Measurements from ENCODE around the gene ANKRD22.
"Not testable (repeated sequence)": the region's sequence is repeated elsewhere in the genome, so short reads cannot be mapped to it uniquely, and the experiment has no call there.

Gene ANKRD22

GRCh38 chr10:88851706-88852105 is at the start of gene ANKRD22:
TSS of gene ANKRD22 (minus strand) at chr10:88851844. CDS start at chr10:88851607, 237 bp downstream.
- peak; percentile 93 for DNase-seq

- no peak for DNase-seq
These were observed 48.2 kb upstream of the ANKRD22 start for GRCh38 chr10:88899886-88900285.

- no peak for DNase-seq
These were observed 47.1 kb upstream of the ANKRD22 start for GRCh38 chr10:88898727-88899126.

GRCh38 chr10:88896994-88897853 is 45.6 kb upstream of the ANKRD22 start:
- no peak for DNase-seq

- no peak for DNase-seq
These were observed 44.8 kb upstream of the ANKRD22 start for GRCh38 chr10:88896372-88896993.

GRCh38 chr10:88895250-88895649 is 43.6 kb upstream of the ANKRD22 start:
- no peak for DNase-seq

- DNase-seq: no peak
These were observed 42.0 kb upstream of the ANKRD22 start for GRCh38 chr10:88893611-88894010.

GRCh38 chr10:88892222-88892967 is 40.8 kb upstream of the ANKRD22 start:
- DNase-seq: no peak

GRCh38 chr10:88890681-88891381 is 39.2 kb upstream of the ANKRD22 start:
- DNase-seq: peak; percentile 63

- no peak for DNase-seq
These were observed 38.1 kb upstream of the ANKRD22 start for GRCh38 chr10:88889559-88890337.

GRCh38 chr10:88888810-88889445 is 37.3 kb upstream of the ANKRD22 start:
- DNase-seq: no peak

- no peak for DNase-seq
These were observed 34.9 kb upstream of the ANKRD22 start for GRCh38 chr10:88886557-88886956.

GRCh38 chr10:88883448-88883809 is 31.8 kb upstream of the ANKRD22 start:
- no peak for DNase-seq

- not testable (repeated sequence) for DNase-seq
These were observed 31.2 kb upstream of the ANKRD22 start for GRCh38 chr10:88882646-88883447.

- DNase-seq: no peak
These were observed 30.4 kb upstream of the ANKRD22 start for GRCh38 chr10:88881922-88882645.

- no peak for DNase-seq
These were observed 29.7 kb upstream of the ANKRD22 start for GRCh38 chr10:88881320-88881719.

- peak; percentile 85 for DNase-seq
These were observed 28.8 kb upstream of the ANKRD22 start for GRCh38 chr10:88880282-88881076.

- DNase-seq: no peak
These were observed 28.1 kb upstream of the ANKRD22 start, which contains the start of gene STAMBPL1 for GRCh38 chr10:88879534-88880281. TSS of gene STAMBPL1 (plus strand) at chr10:88880245. CDS start at chr10:88901709, 21,464 bp downstream.

All from inflammatory macrophage treated with lipopolysaccharide for 4 hours (primary cell).